Endothelial cell of umbilical vein (primary cell): ENCODE data around the gene RND2. TPM values are rescaled to one million over a fixed set of nuclear protein-coding genes. Genes with fewer than 3 reads are reported as not detected.

ENCODE experiments used
- BruUV-seq: library from RNA; stranded (reverse); fragments of 400-500 nt; replicated peaks from 2 replicates; lab custom pipeline; 2021; lab: Mats Ljungman, UMichigan
- CTCF ChIA-PET: fragments of 300-600, 350-600 bp; sonication (Branson Sonifier 250); formaldehyde crosslinking; loops from one replicate; lab custom pipeline; 2021; ENCODE audit warnings: antibody characterized with exemption, inconsistent platforms; lab: Charles Lee
- POLR2A ChIA-PET: fragments of 300-600, 350-600 bp; sonication (Branson Sonifier 250); formaldehyde crosslinking; loops from one replicate; lab custom pipeline; 2021; ENCODE audit warnings: antibody characterized with exemption, inconsistent platforms; lab: Charles Lee
- DNase-seq: peaks from one replicate; pipeline ENCODE4 v3.0.0-alpha.2; 2011; ENCODE audit warnings: low read depth, low spot score
- FAIRE-seq: peaks from 2 replicates; lab custom pipeline; 2011; peaks lifted over from hg19 to GRCh38; lab: Jason Lieb, UNC
- H2AFZ ChIP-seq: 2 replicates; pipeline ENCODE4 v1.6.0; 2012; ENCODE audit warnings: low read depth, low read length, control low read depth, inconsistent platforms
- H3K27ac ChIP-seq: 2 replicates; pipeline ENCODE4 v1.5.1; 2011; ENCODE audit warnings: low read depth, mild to moderate bottlenecking, control low read depth, low read length, moderate library complexity; ENCODE audit not compliant: insufficient read depth
- H3K27me3 ChIP-seq, 2 experiments: 2 replicates each; pipeline versions ENCODE4 v1.6.0 to v1.6.1; 2011; ENCODE audit warnings: low read length in 2 of 2, mixed read lengths in 1 of 2; ENCODE audit not compliant: control insufficient read depth in 2 of 2, insufficient read depth in 2 of 2
- H3K36me3 ChIP-seq, 2 experiments: 2 replicates in 1 of 2; 3 replicates in 1 of 2; pipeline ENCODE4 v1.5.1; 2011; ENCODE audit warnings: low read length in 2 of 2, mild to moderate bottlenecking in 1 of 2, moderate library complexity in 1 of 2; ENCODE audit not compliant: control insufficient read depth in 2 of 2, insufficient read depth in 2 of 2; ENCODE audit errors: extremely low read depth in 1 of 2
- H3K4me1 ChIP-seq: 3 replicates; pipeline ENCODE4 v1.5.1; 2011; ENCODE audit warnings: mild to moderate bottlenecking, low read length; ENCODE audit not compliant: control insufficient read depth, insufficient read depth; ENCODE audit errors: extremely low read depth
- H3K4me2 ChIP-seq: 2 replicates; pipeline ENCODE4 v1.6.1; 2011; ENCODE audit warnings: low read length, control low read depth, mixed read lengths; ENCODE audit not compliant: insufficient read depth
- H3K4me3 ChIP-seq, 3 experiments: fragments of 200-600 bp in 1 of 3; sonication (generic), shearing (Covaris generic) in 1 of 3; replicated peaks in 1 of 3; 2 replicates each; pipeline ENCODE4 v1.5.1; 2011 to 2016; ENCODE audit warnings: control low read depth in 3 of 3, low read length in 3 of 3, mild to moderate bottlenecking in 2 of 3, inconsistent platforms in 1 of 3, low read depth in 1 of 3, moderate library complexity in 1 of 3; ENCODE audit not compliant: insufficient read depth in 1 of 3
- H3K79me2 ChIP-seq: 2 replicates; pipeline ENCODE4 v1.6.0; 2012; ENCODE audit warnings: low read length, inconsistent platforms; ENCODE audit not compliant: control insufficient read depth, insufficient read depth
- H3K9ac ChIP-seq: replicated peaks from 2 replicates; pipeline ENCODE3; 2011; ENCODE audit warnings: low read length, control low read depth; ENCODE audit not compliant: insufficient read depth; ENCODE audit errors: extremely low read depth
- H3K9me1 ChIP-seq: replicated peaks from 3 replicates; pipeline ENCODE4 v1.6.0; 2011; ENCODE audit warnings: mild to moderate bottlenecking, low read length; ENCODE audit not compliant: control insufficient read depth, insufficient read depth; ENCODE audit errors: extremely low read depth
- H3K9me3 ChIP-seq: replicated peaks from 2 replicates; pipeline ENCODE4 v1.5.1; 2012; ENCODE audit warnings: low read length, inconsistent platforms; ENCODE audit not compliant: control insufficient read depth, insufficient read depth
- H4K20me1 ChIP-seq: replicated peaks from 2 replicates; pipeline ENCODE3; 2011; ENCODE audit warnings: mild to moderate bottlenecking, low read length; ENCODE audit not compliant: control insufficient read depth, insufficient read depth; ENCODE audit errors: extremely low read depth
- EZH2 ChIP-seq: IDR thresholded peaks from 2 replicates; pipeline ENCODE4 v1.6.1; 2012; ENCODE audit warnings: borderline replicate concordance, low read depth, mild to moderate bottlenecking, moderate library complexity, low read length, inconsistent platforms; ENCODE audit not compliant: severe bottlenecking
- FOS ChIP-seq: IDR thresholded peaks from 2 replicates; pipeline ENCODE4 v1.6.1; 2011; ENCODE audit warnings: mild to moderate bottlenecking, low read length, moderate library complexity, borderline replicate concordance; ENCODE audit not compliant: insufficient read depth
- GATA2 ChIP-seq: IDR thresholded peaks from 2 replicates; pipeline ENCODE4 v1.7.0; 2011; ENCODE audit warnings: low read depth, mild to moderate bottlenecking, moderate library complexity, mixed read lengths, low read length; ENCODE audit not compliant: insufficient read length, insufficient read depth
- JUN ChIP-seq: IDR thresholded peaks from 2 replicates; pipeline ENCODE4 v1.6.1; 2011; ENCODE audit warnings: borderline replicate concordance, low read depth; ENCODE audit not compliant: insufficient read length, insufficient read depth
- MAX ChIP-seq: IDR thresholded peaks from 2 replicates; pipeline ENCODE4 v1.6.1; 2011; ENCODE audit not compliant: insufficient read depth, insufficient read length
- MYC ChIP-seq: IDR thresholded peaks from one replicate; pipeline ENCODE4 v1.6.1; 2011; ENCODE audit warnings: mild to moderate bottlenecking, low read depth, low read length
- POLR2A ChIP-seq: IDR thresholded peaks from 2 replicates; pipeline ENCODE4 v1.6.1; 2012; ENCODE audit warnings: low read depth, mild to moderate bottlenecking, control low read depth, low read length
- POLR2AphosphoS5 ChIP-seq: IDR thresholded peaks from 2 replicates; pipeline ENCODE4 v1.6.1; 2012; ENCODE audit warnings: low read depth, mild to moderate bottlenecking, control low read depth, low read length, moderate library complexity; ENCODE audit not compliant: insufficient read depth
- dilution Hi-C: fragments of 300-500 bp; cut with MboI; formaldehyde crosslinking; loops from one replicate; pipeline ENCODE4 v1.15.0; 2019; ENCODE audit warnings: low sequenced_read_pairs; ENCODE audit not compliant: extremely low pct_ligation_motif_present
- intact Hi-C: fragments of 100-400 bp; cut with micrococcal nuclease; formaldehyde crosslinking; loops from one replicate; pipeline ENCODE4 v1.10.0; 2022
- polyA plus RNA-seq, 4 experiments: library from polyadenylated mRNA; depleted of rRNA in 3 of 4; stranded (reverse) in 3 of 4; unstranded in 1 of 4; fragments of >200 nt; gene quantifications; 2 replicates each; pipeline versions ENCODE4 v1.2.1 to v1.2.3, GENCODE V29; 2011 to 2012; ENCODE audit warnings: missing spikeins in 1 of 4
- total RNA-seq: library from RNA; stranded (reverse); gene quantifications from 2 replicates; pipeline ENCODE4 v1.2.3, GENCODE V29; 2021
- TF ChIP-seq, protein P1 (sequence below), 2 donors: IDR thresholded peaks; 1 replicate in 1 of 2; 2 replicates in 1 of 2; pipeline ENCODE4 v1.5.1; 2011; ENCODE audit warnings: low read length in 2 of 2, mild to moderate bottlenecking in 2 of 2, moderate library complexity in 2 of 2, control low read depth in 1 of 2, inconsistent platforms in 1 of 2, low read depth in 1 of 2; ENCODE audit not compliant: insufficient read depth in 1 of 2; ENCODE audit errors: extremely low read depth in 1 of 2

Gene RND2
- total and polyA plus RNA-seq, 2 donors (not counting 3 experiments of a cell fraction or from before 2014, with no cell fraction given) = 0.81 to 0.97 TPM

DNA sequence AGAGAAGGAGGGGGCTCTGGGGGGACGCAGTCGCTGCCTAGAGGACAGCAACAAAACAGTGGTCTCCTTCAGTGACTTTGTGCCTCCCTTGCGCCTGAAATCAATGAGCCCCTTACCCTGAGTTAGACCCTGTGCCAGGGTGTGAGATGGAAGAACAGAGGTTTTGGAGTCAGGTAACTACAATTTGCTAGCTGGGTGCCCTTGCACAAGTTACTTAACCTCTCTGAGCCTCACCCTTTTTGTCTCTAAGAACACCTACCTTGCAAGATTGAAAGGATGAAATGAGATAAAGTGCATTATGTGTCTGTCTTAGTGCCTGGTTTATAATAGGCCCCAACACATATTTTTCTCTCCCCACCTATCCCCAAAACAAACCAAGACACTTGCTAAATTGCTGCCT is 9.9 kb downstream of the RND2 start:
- no TSS peak for BruUV-seq
- H3K36me3 ChIP-seq = no peaks in the 10 kb centered on the region
- no peak overlapping the region for H3K4me2 ChIP-seq
- H3K27me3 ChIP-seq = peaks cover 0 to 1% of the 10 kb centered on the region in 2 experiments
- dilution Hi-C loops = no loop called here
- H3K79me2 ChIP-seq = no peaks in the 10 kb centered on the region
- no peak for TF ChIP-seq FOS
- TF ChIP-seq POLR2AphosphoS5 = no peak
- TF ChIP-seq JUN = no peak
- TF ChIP-seq EZH2 = no peak
- intact Hi-C loops = no loop called here
- POLR2A ChIA-PET = no interaction called here
- no peak overlapping the region for H3K4me3 ChIP-seq
- H3K9me1 ChIP-seq = no peaks in the 10 kb centered on the region
- FAIRE-seq (no peak), DNase-seq (no peak)
- CTCF ChIA-PET = no interaction called here
- H3K27ac ChIP-seq = no peak overlapping the region
- H3K4me1 ChIP-seq = no peaks in the 10 kb centered on the region
- no peak overlapping the region for H3K9ac ChIP-seq
- H4K20me1 ChIP-seq = no peaks in the 10 kb centered on the region
- no peak overlapping the region for H2AFZ ChIP-seq
- no peaks in the 10 kb centered on the region for H3K9me3 ChIP-seq

- no peak overlapping the region for H3K27ac ChIP-seq
- intact Hi-C loops (no loop called here), dilution Hi-C loops (no loop called here)
These were observed 14.6 kb downstream of the RND2 start for GRCh38 chr17:43039646-43040045.

More at GRCh38 chr17:43039646-43040045, 14.6 kb downstream of the RND2 start:
- no TSS peak for BruUV-seq
- Histone ChIP-seq H3K9me3 (no peaks in the 10 kb centered on the region), H4K20me1 (no peaks in the 10 kb centered on the region), H3K79me2 (no peaks in the 10 kb centered on the region), H3K4me3 (no peak overlapping the region), H3K4me1 (no peaks in the 10 kb centered on the region), H3K27me3 (no peaks in the 10 kb centered on the region), H2AFZ (no peak overlapping the region), H3K36me3 (no peaks in the 10 kb centered on the region), H3K9me1 (no peaks in the 10 kb centered on the region), H3K9ac (no peak overlapping the region), H3K4me2 (no peak overlapping the region)
- DNase-seq (no peak), FAIRE-seq (no peak)
- POLR2A ChIA-PET = no interaction called here
- CTCF ChIA-PET = no interaction called here
- TF ChIP-seq MAX = no peak
- TF ChIP-seq, protein P1, sequence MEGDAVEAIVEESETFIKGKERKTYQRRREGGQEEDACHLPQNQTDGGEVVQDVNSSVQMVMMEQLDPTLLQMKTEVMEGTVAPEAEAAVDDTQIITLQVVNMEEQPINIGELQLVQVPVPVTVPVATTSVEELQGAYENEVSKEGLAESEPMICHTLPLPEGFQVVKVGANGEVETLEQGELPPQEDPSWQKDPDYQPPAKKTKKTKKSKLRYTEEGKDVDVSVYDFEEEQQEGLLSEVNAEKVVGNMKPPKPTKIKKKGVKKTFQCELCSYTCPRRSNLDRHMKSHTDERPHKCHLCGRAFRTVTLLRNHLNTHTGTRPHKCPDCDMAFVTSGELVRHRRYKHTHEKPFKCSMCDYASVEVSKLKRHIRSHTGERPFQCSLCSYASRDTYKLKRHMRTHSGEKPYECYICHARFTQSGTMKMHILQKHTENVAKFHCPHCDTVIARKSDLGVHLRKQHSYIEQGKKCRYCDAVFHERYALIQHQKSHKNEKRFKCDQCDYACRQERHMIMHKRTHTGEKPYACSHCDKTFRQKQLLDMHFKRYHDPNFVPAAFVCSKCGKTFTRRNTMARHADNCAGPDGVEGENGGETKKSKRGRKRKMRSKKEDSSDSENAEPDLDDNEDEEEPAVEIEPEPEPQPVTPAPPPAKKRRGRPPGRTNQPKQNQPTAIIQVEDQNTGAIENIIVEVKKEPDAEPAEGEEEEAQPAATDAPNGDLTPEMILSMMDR (IDR thresholded peaks at IDR 0.05; ENCODE audit: extremely low read depth in 1 of 2, insufficient read depth in 1 of 2, low read depth in 1 of 2, low read length in 2 of 2) = no peak
- no peak for TF ChIP-seq POLR2A
- no peak for TF ChIP-seq FOS
- TF ChIP-seq POLR2AphosphoS5 = no peak
- TF ChIP-seq EZH2 = no peak
- TF ChIP-seq JUN = no peak
- TF ChIP-seq MYC = no peak
- no peak for TF ChIP-seq GATA2
